ENCODE measurements around the gene TSPAN3. TPM values are rescaled to one million over a fixed set of nuclear protein-coding genes. Genes with fewer than 3 reads are reported as not detected.
A peak's percentile ranks its signal among the peaks of the same experiment; 100 is the strongest.

TSPAN3 gene
- total RNA-seq, result 100 to 1,000 TPM; 385 to 645 TPM
- polyA plus RNA-seq (ENCODE audit: insufficient read length in 6 of 6), result 100 to 1,000 TPM; 319 to 380 (median 340) TPM
- long read RNA-seq, donor 1, full-length matches to known transcripts, result 221 of 244 reads
- long read RNA-seq, donor 1, partial matches to known transcripts, result 18 of 244 reads
- long read RNA-seq, donor 1, other reads (novel, unspliced or antisense), result 5 of 244 reads
- long read RNA-seq, donor 2, full-length matches to known transcripts, result 147 of 160 reads
- long read RNA-seq, donor 2, partial matches to known transcripts, result 13 of 160 reads
- long read RNA-seq, donor 2, other reads (novel, unspliced or antisense), result 0 of 160 reads
- long read RNA-seq, donor 3, full-length matches to known transcripts, result 147 of 147 reads
- long read RNA-seq, donor 3, partial matches to known transcripts, result 0 of 147 reads
- long read RNA-seq, donor 3, other reads (novel, unspliced or antisense), result 0 of 147 reads
- long read RNA-seq, donor 4, full-length matches to known transcripts, result 317 of 335 reads
- long read RNA-seq, donor 4, partial matches to known transcripts, result 12 of 335 reads
- long read RNA-seq, donor 4, other reads (novel, unspliced or antisense), result 6 of 335 reads
- long read RNA-seq, donor 5, full-length matches to known transcripts, result 185 of 201 reads
- long read RNA-seq, donor 5, partial matches to known transcripts, result 16 of 201 reads
- long read RNA-seq, donor 5, other reads (novel, unspliced or antisense), result 0 of 201 reads
- long read RNA-seq, donor 6, full-length matches to known transcripts, result 179 of 192 reads
- long read RNA-seq, donor 6, partial matches to known transcripts, result 13 of 192 reads
- long read RNA-seq, donor 6, other reads (novel, unspliced or antisense), result 0 of 192 reads
- long read RNA-seq, donor 7, full-length matches to known transcripts, result 152 of 152 reads
- long read RNA-seq, donor 7, partial matches to known transcripts, result 0 of 152 reads
- long read RNA-seq, donor 7, other reads (novel, unspliced or antisense), result 0 of 152 reads
- long read RNA-seq, donor 8, full-length matches to known transcripts, result 199 of 211 reads
- long read RNA-seq, donor 8, partial matches to known transcripts, result 12 of 211 reads
- long read RNA-seq, donor 8, other reads (novel, unspliced or antisense), result 0 of 211 reads
- long read RNA-seq, donor 9, full-length matches to known transcripts, result 2 of 2 reads
- long read RNA-seq, donor 9, partial matches to known transcripts, result 0 of 2 reads
- long read RNA-seq, donor 9, other reads (novel, unspliced or antisense), result 0 of 2 reads
- long read RNA-seq, donor 10, full-length matches to known transcripts, result 201 of 207 reads
- long read RNA-seq, donor 10, partial matches to known transcripts, result 3 of 207 reads
- long read RNA-seq, donor 10, other reads (novel, unspliced or antisense), result 3 of 207 reads
- long read RNA-seq, donor 11, result 0 reads
- long read RNA-seq, donor 12, full-length matches to known transcripts, result 158 of 178 reads
- long read RNA-seq, donor 12, partial matches to known transcripts, result 20 of 178 reads
- long read RNA-seq, donor 12, other reads (novel, unspliced or antisense), result 0 of 178 reads

DNA sequence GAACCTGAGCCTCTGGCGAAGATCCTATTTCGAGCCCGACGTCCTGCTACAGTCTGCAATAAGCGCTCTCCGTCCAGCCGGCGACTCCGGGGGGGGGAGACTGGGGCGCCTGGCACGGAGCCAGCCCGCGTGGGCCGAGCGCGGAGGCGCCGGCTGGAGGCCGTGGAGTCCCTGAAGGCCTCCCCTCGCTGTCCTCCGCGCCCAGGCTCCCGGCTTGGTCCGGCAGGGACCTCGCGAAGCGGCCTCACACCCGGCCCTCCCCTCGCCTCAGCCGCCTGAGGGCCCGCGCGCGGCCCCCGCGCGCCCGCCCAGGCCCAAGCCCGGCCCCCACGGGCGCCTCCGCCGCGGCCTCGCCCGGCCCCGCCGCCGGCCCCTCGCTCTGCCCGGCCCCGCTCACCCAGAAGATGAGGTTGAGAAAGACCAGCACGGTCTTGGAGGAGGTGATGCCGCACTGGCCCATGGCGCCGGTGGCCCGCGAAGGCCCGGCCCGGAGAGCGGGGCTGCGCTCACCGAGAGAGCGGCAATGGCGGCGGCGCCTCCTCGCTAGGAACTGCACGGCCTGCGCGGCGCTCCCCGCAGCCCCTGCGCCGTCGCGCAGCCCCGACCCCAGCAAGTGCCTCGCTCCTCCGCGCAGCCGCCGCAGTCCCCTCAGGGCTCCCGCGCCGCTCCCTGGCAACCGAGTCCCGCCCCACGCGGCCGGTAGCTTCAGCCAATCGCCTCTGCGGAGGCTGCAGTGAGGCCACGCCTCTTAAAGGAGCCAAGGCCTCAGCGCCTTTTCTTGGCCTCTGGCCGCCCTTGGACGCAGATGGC is at the start of gene TSPAN3:
TSPAN3 (minus strand) TSS at position 615 of the 810 bp plus-strand sequence; CDS start at position 460, 155 bp downstream.
- H3K4me3 ChIP-seq, result peak within 1 kb of the TSS; percentile 65 to 72
- peaks cover 25 to 51% of the 10 kb centered on the region in 2 donors for H3K4me1 ChIP-seq
- TF ChIP-seq, protein P1, sequence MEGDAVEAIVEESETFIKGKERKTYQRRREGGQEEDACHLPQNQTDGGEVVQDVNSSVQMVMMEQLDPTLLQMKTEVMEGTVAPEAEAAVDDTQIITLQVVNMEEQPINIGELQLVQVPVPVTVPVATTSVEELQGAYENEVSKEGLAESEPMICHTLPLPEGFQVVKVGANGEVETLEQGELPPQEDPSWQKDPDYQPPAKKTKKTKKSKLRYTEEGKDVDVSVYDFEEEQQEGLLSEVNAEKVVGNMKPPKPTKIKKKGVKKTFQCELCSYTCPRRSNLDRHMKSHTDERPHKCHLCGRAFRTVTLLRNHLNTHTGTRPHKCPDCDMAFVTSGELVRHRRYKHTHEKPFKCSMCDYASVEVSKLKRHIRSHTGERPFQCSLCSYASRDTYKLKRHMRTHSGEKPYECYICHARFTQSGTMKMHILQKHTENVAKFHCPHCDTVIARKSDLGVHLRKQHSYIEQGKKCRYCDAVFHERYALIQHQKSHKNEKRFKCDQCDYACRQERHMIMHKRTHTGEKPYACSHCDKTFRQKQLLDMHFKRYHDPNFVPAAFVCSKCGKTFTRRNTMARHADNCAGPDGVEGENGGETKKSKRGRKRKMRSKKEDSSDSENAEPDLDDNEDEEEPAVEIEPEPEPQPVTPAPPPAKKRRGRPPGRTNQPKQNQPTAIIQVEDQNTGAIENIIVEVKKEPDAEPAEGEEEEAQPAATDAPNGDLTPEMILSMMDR (IDR thresholded peaks at IDR 0.05), result no peak
- DNase-seq (peak; percentile 91 to 98 (median 95)), ATAC-seq (peak; percentile 92)
- no peaks in the 10 kb centered on the region for H3K9me3 ChIP-seq
- no peaks in the 10 kb centered on the region for H3K27me3 ChIP-seq
- peak within 1 kb of the TSS; percentile 87 to 94 for H3K27ac ChIP-seq
- H3K36me3 ChIP-seq, result no peaks in the 10 kb centered on the region
- intact Hi-C loops (cut with DNase I), result no loop called here

DNA sequence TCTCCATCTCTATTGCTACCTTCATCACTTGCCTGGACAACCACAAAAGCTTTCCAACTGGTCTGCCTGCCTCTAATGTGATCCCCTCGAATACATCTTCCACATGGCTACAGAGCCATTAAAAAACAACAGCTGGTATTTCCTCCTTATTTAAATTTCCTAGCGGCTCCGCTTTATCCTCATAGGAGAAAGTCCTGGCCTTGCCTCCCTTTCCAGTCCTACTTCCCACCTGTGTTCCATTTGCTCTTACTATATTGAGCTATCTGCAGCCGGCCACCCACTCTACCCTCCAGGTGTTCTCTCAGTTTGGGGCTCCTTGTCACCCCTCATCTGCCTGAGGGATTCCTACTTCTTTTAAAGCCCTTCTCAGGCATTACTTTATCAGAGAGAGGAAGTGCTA is 49.7 kb upstream of the TSPAN3 start:
- H3K27me3 ChIP-seq, result no peaks in the 10 kb centered on the region
- DNase-seq (no peak), ATAC-seq (no peak)
- TF ChIP-seq, protein P1 (IDR thresholded peaks at IDR 0.05), result no peak
- no peak overlapping the region for H3K4me3 ChIP-seq
- intact Hi-C loops (cut with DNase I), result no loop called here
- peaks cover 5 to 8% of the 10 kb centered on the region in 2 donors for H3K4me1 ChIP-seq
- H3K36me3 ChIP-seq, result no peaks in the 10 kb centered on the region
- no peaks in the 10 kb centered on the region for H3K9me3 ChIP-seq
- H3K27ac ChIP-seq, result no peak overlapping the region

DNA sequence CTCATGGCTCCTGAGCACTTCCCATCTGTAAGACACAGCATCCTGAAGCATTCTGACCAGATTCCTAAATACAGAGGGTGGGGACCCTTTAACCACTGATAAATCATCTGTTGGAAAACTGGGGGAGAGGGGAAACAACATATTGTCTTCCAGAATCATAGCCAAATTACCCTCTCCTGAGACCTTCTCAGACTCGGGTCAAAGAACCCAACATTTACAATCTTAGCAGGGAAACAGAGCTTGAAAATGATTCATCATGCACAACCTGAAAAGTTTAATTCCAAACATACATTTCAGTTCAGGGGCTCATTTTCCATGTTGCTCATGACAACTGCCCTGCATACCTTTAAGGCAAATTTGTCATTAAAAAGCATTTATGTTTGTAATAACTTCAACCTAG is 48.5 kb upstream of the TSPAN3 start:
- intact Hi-C loops (cut with DNase I), result loop anchor here in 1 of 2 donors (10.0 kb wide), 1 partner anchor 425 kb away; no protein-coding TSS in a partner anchor
- Histone ChIP-seq H3K36me3 (peaks cover 0 to 7% of the 10 kb centered on the region in 2 donors), H3K4me1 (peaks cover 5 to 8% of the 10 kb centered on the region in 2 donors), H3K27ac (no peak overlapping the region), H3K4me3 (no peak overlapping the region), H3K9me3 (no peaks in the 10 kb centered on the region), H3K27me3 (no peaks in the 10 kb centered on the region)
- ATAC-seq (no peak), DNase-seq (no peak)
- TF ChIP-seq, protein P1 (IDR thresholded peaks at IDR 0.05), result no peak

DNA sequence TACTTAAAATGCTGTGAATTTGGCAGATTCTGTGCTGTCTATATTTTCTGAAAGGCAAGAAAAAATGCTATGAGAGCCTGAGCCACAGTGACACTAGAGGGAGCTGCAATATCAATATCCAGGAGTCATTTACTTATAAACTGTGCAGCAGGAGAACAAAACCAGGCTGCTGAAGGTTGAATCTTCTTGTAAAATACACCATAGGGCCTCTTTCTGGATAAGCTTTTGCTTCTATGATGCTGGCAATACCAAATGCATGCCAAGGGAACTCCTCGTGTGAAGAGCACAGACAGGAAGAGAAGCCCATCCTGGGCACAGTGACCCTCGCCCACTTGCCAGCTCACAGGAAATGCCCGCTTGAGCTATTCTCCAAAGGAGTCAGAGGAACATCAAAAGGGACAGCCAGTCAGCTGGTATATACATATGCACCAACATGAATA is 48.0 kb upstream of the TSPAN3 start:
- Histone ChIP-seq H3K36me3 (peaks cover 0 to 12% of the 10 kb centered on the region in 2 donors), H3K4me3 (no peak overlapping the region), H3K27me3 (no peaks in the 10 kb centered on the region), H3K9me3 (no peaks in the 10 kb centered on the region), H3K4me1 (peaks cover 5 to 8% of the 10 kb centered on the region in 2 donors), H3K27ac (no peak overlapping the region)
- peak in 2 of 4 donors; percentile 64 to 79 for DNase-seq
- TF ChIP-seq, protein P1 (IDR thresholded peaks at IDR 0.05), result peak; percentile 43 to 52
- intact Hi-C loops (cut with DNase I), result loop anchor here in 1 of 2 donors (10.0 kb wide), 1 partner anchor 426 kb away; no protein-coding TSS in a partner anchor
- ATAC-seq, result peak; percentile 89

Data from left lung (tissue), 14 donors.